Measurements from ENCODE around the gene KAT2A. TPM values are rescaled to one million over a fixed set of nuclear protein-coding genes. Genes with fewer than 3 reads are reported as not detected.

Gene KAT2A
- polyA plus RNA-seq, 1 experiment, result 25.2 TPM

GRCh38 chr17:42138749-42139492 is 17.8 kb upstream of the KAT2A start:
- TF ChIP-seq CTCF (IDR thresholded peaks at IDR 0.05; ENCODE audit: insufficient read depth, low read depth, low read length), result no peak
- CTCF ChIA-PET, result interaction anchor here (0.8 kb wide), 1 partner anchor 18 kb away, joined by 7 read pairs; no protein-coding TSS in a partner anchor
- no peaks in the 10 kb centered on the region for H3K27me3 ChIP-seq (ENCODE audit: control insufficient read depth, insufficient read depth, low read length)
- H3K4me3 ChIP-seq (ENCODE audit: low read depth, low read length), result no peak overlapping the region
- POLR2A ChIA-PET, result no interaction called here
- no peak for DNase-seq (ENCODE audit: low read depth)
- peaks cover 1% of the 10 kb centered on the region; the same call in 1 of the 2 replicates for H3K36me3 ChIP-seq (ENCODE audit: control insufficient read depth, insufficient read depth, low read length)

- TF ChIP-seq CTCF (IDR thresholded peaks at IDR 0.05; ENCODE audit: insufficient read depth, low read depth, low read length), result no peak
- no peak for DNase-seq (ENCODE audit: low read depth)
- ChIA-PET POLR2A (no interaction called here), CTCF (interaction anchor here (0.8 to 3.0 kb wide), 8 partner anchors 16 to 117 kb away, joined by 3 to 8 read pairs (median 4); partner anchors contain the start of genes KCNH4 and NKIRAS2)
- no peak overlapping the region for H3K4me3 ChIP-seq (ENCODE audit: low read depth, low read length)
- H3K27me3 ChIP-seq (ENCODE audit: control insufficient read depth, insufficient read depth, low read length), result no peaks in the 10 kb centered on the region
- peaks cover 1% of the 10 kb centered on the region; the same call in 1 of the 2 replicates for H3K36me3 ChIP-seq (ENCODE audit: control insufficient read depth, insufficient read depth, low read length)
Measured at GRCh38 chr17:42136654-42137051, 15.5 kb upstream of the KAT2A start.

- Histone ChIP-seq H3K27me3 (ENCODE audit: control insufficient read depth, insufficient read depth, low read length) (no peaks in the 10 kb centered on the region), H3K36me3 (ENCODE audit: control insufficient read depth, insufficient read depth, low read length) (peaks cover 1% of the 10 kb centered on the region; the same call in 1 of the 2 replicates), H3K4me3 (ENCODE audit: low read depth, low read length) (no peak overlapping the region)
- CTCF ChIA-PET, result interaction anchor here (0.7 to 3.0 kb wide), 6 partner anchors 8 to 116 kb away, joined by 3 to 8 read pairs (median 6); partner anchors contain the start of genes KCNH4 and NKIRAS2
- POLR2A ChIA-PET, result no interaction called here
- no peak for TF ChIP-seq CTCF (IDR thresholded peaks at IDR 0.05; ENCODE audit: insufficient read depth, low read depth, low read length)
- no peak for DNase-seq (ENCODE audit: low read depth)
Measured at GRCh38 chr17:42135664-42136653, 14.8 kb upstream of the KAT2A start.

GRCh38 chr17:42135151-42135550 is 14.0 kb upstream of the KAT2A start:
- no peak for TF ChIP-seq CTCF (IDR thresholded peaks at IDR 0.05; ENCODE audit: insufficient read depth, low read depth, low read length)
- Histone ChIP-seq H3K4me3 (ENCODE audit: low read depth, low read length) (no peak overlapping the region), H3K36me3 (ENCODE audit: control insufficient read depth, insufficient read depth, low read length) (peaks cover 2% of the 10 kb centered on the region), H3K27me3 (ENCODE audit: control insufficient read depth, insufficient read depth, low read length) (no peaks in the 10 kb centered on the region)
- ChIA-PET POLR2A (no interaction called here), CTCF (interaction anchor here (2.0 to 3.0 kb wide), 3 partner anchors 21 to 115 kb away, joined by 7 to 8 read pairs (median 7); partner anchors contain the start of genes KCNH4 and NKIRAS2)
- no peak for DNase-seq (ENCODE audit: low read depth)
